Measurements from ENCODE around the gene ZNRD2. TPM values are rescaled to one million over a fixed set of nuclear protein-coding genes. Genes with fewer than 3 reads are reported as not detected.

ZNRD2 gene
- polyA plus RNA-seq, 3 donors from 2014 or later: 100.0 to 138 (median 117) TPM

DNA sequence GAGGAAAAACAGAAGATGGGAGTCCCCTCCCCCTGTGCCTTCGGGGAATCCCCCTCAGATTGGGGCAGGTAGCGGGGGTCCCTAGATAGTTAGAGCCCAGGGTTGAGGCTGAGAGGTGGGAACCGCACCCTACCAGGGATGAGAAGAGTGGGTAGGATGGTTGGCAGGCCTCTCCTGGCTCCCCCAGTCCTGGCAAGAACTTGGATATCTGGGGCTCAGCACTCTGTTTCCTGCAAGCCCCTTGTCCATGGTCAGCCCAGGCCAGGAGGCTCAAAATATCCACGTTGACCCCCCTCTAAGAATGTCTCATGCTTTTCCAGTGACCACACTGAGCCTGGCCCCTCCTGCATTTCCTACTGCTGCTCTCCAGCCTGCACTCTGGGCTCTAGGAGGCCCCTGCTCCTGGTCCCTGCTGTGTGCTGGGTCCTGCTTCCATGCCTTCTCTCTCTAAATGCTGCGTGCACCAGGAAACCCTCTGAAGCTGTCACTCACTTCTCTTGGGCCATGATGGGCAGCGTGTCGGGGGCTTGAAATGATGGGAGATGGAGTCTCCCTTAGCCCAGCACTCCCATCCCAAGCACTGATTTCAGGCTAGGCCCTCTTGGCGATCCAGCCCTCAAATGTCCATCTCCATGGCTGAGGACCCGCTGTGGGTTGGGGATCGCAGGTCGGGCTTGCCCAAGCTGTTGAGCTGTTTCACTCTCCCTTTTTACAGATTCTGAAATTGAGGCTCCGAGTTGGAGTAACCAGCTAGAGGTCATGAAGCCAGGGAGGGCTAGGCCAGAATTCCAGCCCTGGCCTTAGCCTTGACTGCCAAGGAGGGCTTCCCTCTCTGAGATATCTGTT, 41.7 kb downstream of the ZNRD2 start:
- Mint-ChIP-seq H3K36me3 (peaks cover 0 to 11% (median 0%) of the 10 kb centered on the region in 3 donors), H3K4me3 (peak overlapping the region; percentile 77 to 97 (median 86)), H3K9me3 (no peaks in the 10 kb centered on the region), H3K27ac (peak overlapping the region; percentile 81 to 96 (median 90)), H3K4me1 (peaks cover 53 to 55% of the 10 kb centered on the region in 2 donors), H3K27me3 (ENCODE audit: low read depth in 3 of 3) (peaks cover 5 to 8% (median 5%) of the 10 kb centered on the region in 3 donors)
- no peak for DNase-seq

- Mint-ChIP-seq H3K27me3 (ENCODE audit: low read depth in 3 of 3) (peaks cover 5 to 8% (median 5%) of the 10 kb centered on the region in 3 donors), H3K36me3 (peaks cover 0 to 11% (median 0%) of the 10 kb centered on the region in 3 donors), H3K27ac (peak overlapping the region; percentile 81 to 96 (median 90)), H3K9me3 (no peaks in the 10 kb centered on the region), H3K4me3 (peak overlapping the region; percentile 77 to 97 (median 86)), H3K4me1 (peaks cover 60 to 62% of the 10 kb centered on the region in 2 donors)
- no peak for DNase-seq
These were observed 42.4 kb downstream of the ZNRD2 start for GRCh38 chr11:65612691-65613090.

DNA sequence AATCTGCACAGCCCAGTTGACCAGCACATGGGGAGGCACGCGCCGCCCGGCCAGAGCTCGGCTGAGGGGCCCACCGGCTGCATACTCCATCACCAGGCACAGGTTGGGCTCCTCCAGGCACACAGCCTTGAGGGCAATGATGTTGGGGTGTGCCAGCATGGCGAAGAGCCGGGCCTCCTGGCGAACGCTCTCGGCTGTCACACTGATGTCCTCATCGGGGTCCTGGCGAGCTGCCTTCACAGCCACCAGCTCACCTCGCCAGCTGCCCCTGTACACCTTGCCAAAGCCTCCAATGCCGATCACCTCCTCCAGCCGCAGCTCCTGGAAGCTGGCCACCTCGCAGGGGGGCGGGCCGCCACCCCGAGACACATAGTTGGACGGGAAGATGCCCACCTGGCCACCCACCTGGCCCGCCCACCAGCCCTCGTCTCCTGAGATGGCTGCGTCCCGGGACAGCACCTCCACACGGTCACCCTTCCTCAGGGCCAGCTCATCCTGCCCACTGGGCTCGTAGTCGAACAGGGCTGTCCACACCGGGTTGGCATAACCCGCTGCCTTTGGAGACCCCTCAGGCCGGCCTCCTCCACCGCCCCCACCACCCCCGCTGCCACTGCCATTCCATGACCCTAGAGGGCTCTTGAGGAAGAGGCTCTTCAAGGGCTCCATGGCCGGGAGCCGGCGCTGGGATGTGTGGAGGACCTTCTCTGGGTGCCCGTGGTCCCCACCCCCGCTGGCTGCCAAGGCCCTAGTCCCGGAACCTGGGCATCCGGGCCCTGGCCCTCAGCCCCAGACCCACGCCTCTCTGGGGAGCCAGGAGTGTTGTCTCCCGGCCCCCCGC, 43.0 kb downstream of the ZNRD2 start:
- no peak for DNase-seq
- Mint-ChIP-seq H3K4me3 (peak overlapping the region; percentile 77 to 97 (median 86)), H3K36me3 (peaks cover 0 to 9% (median 0%) of the 10 kb centered on the region in 3 donors), H3K27me3 (ENCODE audit: low read depth in 3 of 3) (peaks cover 5 to 8% (median 5%) of the 10 kb centered on the region in 3 donors), H3K9me3 (no peaks in the 10 kb centered on the region), H3K27ac (peak overlapping the region; percentile 67 to 92 (median 86)), H3K4me1 (peaks cover 60 to 63% of the 10 kb centered on the region in 2 donors)

GRCh38 chr11:65615229-65615949, 45.1 kb downstream of the ZNRD2 start, which contains the start of gene PCNX3:
Gene PCNX3 (plus strand): TSS chr11:65615776. CDS start chr11:65616312, 536 bp downstream.
- Mint-ChIP-seq H3K27ac (peak within 1 kb of the TSS; percentile 89 to 99 (median 98)), H3K4me3 (peak within 1 kb of the TSS; percentile 95 to 99 (median 97)), H3K36me3 (no peaks in the 10 kb centered on the region), H3K9me3 (no peaks in the 10 kb centered on the region), H3K27me3 (ENCODE audit: low read depth in 3 of 3) (peaks cover 4 to 8% (median 5%) of the 10 kb centered on the region in 3 donors), H3K4me1 (peaks cover 44 to 52% of the 10 kb centered on the region in 2 donors)
- DNase-seq: peak; percentile 100

GRCh38 chr11:65615950-65616574, 45.8 kb downstream of the ZNRD2 start:
- H3K36me3 Mint-ChIP-seq: peaks cover 0 to 2% (median 0%) of the 10 kb centered on the region in 3 donors
- H3K4me3 Mint-ChIP-seq: peak overlapping the region; percentile 95 to 99 (median 97)
- peak overlapping the region; percentile 89 to 99 (median 98) for H3K27ac Mint-ChIP-seq
- peaks cover 4 to 8% (median 5%) of the 10 kb centered on the region in 3 donors for H3K27me3 Mint-ChIP-seq (ENCODE audit: low read depth in 3 of 3)
- H3K4me1 Mint-ChIP-seq: peaks cover 38 to 47% of the 10 kb centered on the region in 2 donors
- no peaks in the 10 kb centered on the region for H3K9me3 Mint-ChIP-seq
- no peak for DNase-seq

GRCh38 chr11:65616575-65617001, 46.3 kb downstream of the ZNRD2 start:
- no peak for DNase-seq
- H3K9me3 Mint-ChIP-seq: no peaks in the 10 kb centered on the region
- H3K27ac Mint-ChIP-seq: peak overlapping the region; percentile 87 to 96 (median 92)
- H3K36me3 Mint-ChIP-seq: peaks cover 0 to 4% (median 0%) of the 10 kb centered on the region in 3 donors
- H3K4me1 Mint-ChIP-seq: peaks cover 38 to 46% of the 10 kb centered on the region in 2 donors
- H3K27me3 Mint-ChIP-seq (ENCODE audit: low read depth in 3 of 3): peaks cover 4 to 8% (median 5%) of the 10 kb centered on the region in 3 donors
- H3K4me3 Mint-ChIP-seq: peak overlapping the region; percentile 91 to 95 (median 94)

GRCh38 chr11:65617136-65617850, 47.0 kb downstream of the ZNRD2 start:
- Mint-ChIP-seq H3K4me1 (peaks cover 31 to 42% of the 10 kb centered on the region in 2 donors), H3K36me3 (peaks cover 0 to 4% (median 0%) of the 10 kb centered on the region in 3 donors), H3K27ac (peak overlapping the region; percentile 87 to 96 (median 92)), H3K27me3 (ENCODE audit: low read depth in 3 of 3) (peaks cover 4 to 10% (median 5%) of the 10 kb centered on the region in 3 donors), H3K9me3 (no peaks in the 10 kb centered on the region), H3K4me3 (peak overlapping the region; percentile 91 to 95 (median 94))
- DNase-seq: no peak

GRCh38 chr11:65617990-65618751, 47.9 kb downstream of the ZNRD2 start:
- Mint-ChIP-seq H3K4me1 (peaks cover 22 to 37% of the 10 kb centered on the region in 2 donors), H3K9me3 (no peaks in the 10 kb centered on the region), H3K27ac (no peak overlapping the region), H3K27me3 (ENCODE audit: low read depth in 3 of 3) (peaks cover 4 to 9% (median 7%) of the 10 kb centered on the region in 3 donors), H3K4me3 (peak overlapping the region in 1 of 5 donors; percentile 91), H3K36me3 (peaks cover 0 to 9% (median 0%) of the 10 kb centered on the region in 3 donors)
- DNase-seq: no peak

DNA sequence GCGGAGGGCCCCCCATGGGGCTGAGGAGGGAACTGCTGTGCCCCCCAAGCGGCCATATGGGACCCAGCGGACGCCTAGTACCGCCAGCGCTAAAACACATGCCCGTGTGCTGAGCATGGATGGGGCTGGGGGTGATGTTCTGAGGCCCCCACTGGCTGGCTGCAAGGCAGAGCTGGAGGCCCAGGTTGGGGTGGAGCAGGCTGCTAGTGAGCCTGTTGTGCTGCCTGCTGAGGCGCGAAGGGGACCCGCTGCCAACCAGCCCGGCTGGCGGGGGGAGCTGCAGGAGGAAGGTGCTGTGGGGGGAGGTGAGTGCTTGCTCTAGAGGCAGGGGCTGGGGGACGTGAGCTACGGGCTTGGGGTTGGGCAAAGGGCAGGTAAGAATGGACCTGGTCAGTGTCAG, 48.5 kb downstream of the ZNRD2 start:
- peaks cover 4 to 9% (median 7%) of the 10 kb centered on the region in 3 donors for H3K27me3 Mint-ChIP-seq (ENCODE audit: low read depth in 3 of 3)
- H3K27ac Mint-ChIP-seq: no peak overlapping the region
- peak overlapping the region in 2 of 5 donors; percentile 25 to 40 for H3K4me3 Mint-ChIP-seq
- peaks cover 0 to 9% (median 0%) of the 10 kb centered on the region in 3 donors for H3K36me3 Mint-ChIP-seq
- H3K9me3 Mint-ChIP-seq: no peaks in the 10 kb centered on the region
- H3K4me1 Mint-ChIP-seq: peaks cover 22 to 33% of the 10 kb centered on the region in 2 donors
- no peak for DNase-seq

- Mint-ChIP-seq H3K27me3 (ENCODE audit: low read depth in 3 of 3) (peaks cover 4 to 9% (median 7%) of the 10 kb centered on the region in 3 donors), H3K27ac (no peak overlapping the region), H3K4me1 (peaks cover 22 to 32% of the 10 kb centered on the region in 2 donors), H3K36me3 (peaks cover 0 to 9% (median 0%) of the 10 kb centered on the region in 3 donors), H3K4me3 (peak overlapping the region in 4 of 5 donors; percentile 20 to 40 (median 23)), H3K9me3 (no peaks in the 10 kb centered on the region)
- DNase-seq: no peak
These were observed 49.1 kb downstream of the ZNRD2 start for GRCh38 chr11:65619281-65619928.

DNA sequence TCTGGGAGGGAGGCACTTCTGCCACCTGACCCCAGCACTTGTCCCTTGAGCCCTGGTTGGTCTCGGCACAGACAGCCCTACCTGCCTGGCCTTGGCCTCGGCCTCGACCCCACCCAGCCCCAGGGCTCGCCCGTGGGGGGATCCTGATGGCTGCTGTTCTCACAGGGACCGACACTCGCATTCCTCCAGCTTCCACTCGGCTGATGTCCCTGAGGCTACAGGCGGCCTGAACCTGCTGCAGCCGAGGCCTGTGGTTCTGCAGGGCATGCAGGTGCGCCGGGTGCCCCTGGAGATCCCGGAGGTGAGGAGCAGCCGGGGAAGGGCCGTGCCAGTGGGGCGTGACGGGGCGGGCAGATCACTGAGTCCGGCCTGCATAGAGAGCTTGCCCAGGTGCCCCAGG, 50.4 kb downstream of the ZNRD2 start:
- Mint-ChIP-seq H3K36me3 (peaks cover 0 to 9% (median 0%) of the 10 kb centered on the region in 3 donors), H3K27me3 (ENCODE audit: low read depth in 3 of 3) (peaks cover 0 to 8% (median 4%) of the 10 kb centered on the region in 3 donors), H3K27ac (no peak overlapping the region), H3K9me3 (no peaks in the 10 kb centered on the region), H3K4me1 (peaks cover 16 to 29% of the 10 kb centered on the region in 2 donors), H3K4me3 (no peak overlapping the region)
- DNase-seq: no peak
